Skin of body (tissue), 2 donors: Measurements from ENCODE around the gene TOR2A. TPM values are rescaled to one million over a fixed set of nuclear protein-coding genes. Genes with fewer than 3 reads are reported as not detected.

Experiments used
- DNase-seq: peaks from one replicate; lab custom pipeline; 2025; lab: John Stamatoyannopoulos, UW
- total RNA-seq: library from RNA; depleted of rRNA; stranded (reverse); fragments of >200 nt; gene quantifications from one replicate; pipeline ENCODE4 v1.2.3, GENCODE V29; 2014

The TOR2A gene
- total RNA-seq, 1 donor from 2014 or later, result 4.4 TPM

DNA sequence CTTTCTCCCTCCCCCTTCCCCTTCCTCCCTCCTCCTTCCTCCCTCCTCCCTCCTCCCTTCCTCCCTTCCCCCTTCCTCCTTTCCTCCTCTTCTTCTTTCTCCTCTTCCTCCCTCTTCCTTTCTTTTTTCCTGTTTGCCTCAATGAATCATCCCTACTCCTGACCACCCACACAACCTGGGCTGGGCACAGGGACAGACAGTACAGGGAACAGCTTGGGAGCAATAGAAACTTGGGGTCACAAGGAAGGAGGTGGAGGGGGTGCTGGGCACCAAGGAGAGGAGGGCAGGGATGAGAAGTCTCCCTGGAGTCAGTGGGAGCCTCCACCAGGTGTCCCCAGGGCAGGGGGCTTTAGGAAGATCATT, 14.2 kb downstream of the TOR2A start:
- DNase-seq, result no peak

DNA sequence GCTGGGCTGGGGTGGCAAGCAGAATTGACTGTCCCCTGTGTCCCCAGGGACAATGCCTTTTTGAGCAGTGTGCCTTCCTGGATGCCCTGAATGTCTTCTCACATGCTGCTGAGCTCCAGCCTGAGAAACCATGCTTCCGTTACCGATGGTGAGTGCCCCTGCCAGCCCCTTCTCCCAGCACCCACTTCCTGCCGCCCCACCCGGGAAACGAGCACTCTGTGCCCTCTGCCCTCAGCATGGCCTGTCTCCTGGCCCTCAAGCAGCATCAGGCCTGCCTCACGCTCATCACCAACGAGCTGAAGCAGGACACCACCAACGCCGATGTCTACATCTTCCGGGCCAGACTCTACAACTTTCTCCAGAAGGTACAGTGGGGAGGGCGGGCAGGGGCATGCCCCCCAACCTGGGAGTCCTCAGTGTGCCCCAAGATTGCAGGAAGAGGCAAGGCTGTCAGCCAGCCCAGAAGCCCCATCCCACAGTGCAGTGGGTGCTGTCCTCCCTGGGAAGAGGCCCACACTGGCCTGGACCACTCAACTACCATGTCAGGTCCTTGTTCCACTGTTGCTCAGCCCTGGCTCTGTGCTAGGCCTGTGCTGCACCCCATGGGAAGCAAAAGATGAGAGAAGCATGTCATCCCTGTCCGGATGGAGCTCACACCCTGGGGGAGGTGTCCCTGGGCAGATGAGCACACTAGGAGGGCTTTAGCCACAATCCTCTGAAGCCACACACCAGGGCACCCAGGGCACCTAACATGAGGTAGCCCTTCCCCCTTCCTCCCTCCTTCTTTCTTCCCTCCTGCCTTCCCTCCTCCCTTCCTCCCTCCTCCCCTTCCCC, 14.8 kb downstream of the TOR2A start:
- no peak for DNase-seq

DNA sequence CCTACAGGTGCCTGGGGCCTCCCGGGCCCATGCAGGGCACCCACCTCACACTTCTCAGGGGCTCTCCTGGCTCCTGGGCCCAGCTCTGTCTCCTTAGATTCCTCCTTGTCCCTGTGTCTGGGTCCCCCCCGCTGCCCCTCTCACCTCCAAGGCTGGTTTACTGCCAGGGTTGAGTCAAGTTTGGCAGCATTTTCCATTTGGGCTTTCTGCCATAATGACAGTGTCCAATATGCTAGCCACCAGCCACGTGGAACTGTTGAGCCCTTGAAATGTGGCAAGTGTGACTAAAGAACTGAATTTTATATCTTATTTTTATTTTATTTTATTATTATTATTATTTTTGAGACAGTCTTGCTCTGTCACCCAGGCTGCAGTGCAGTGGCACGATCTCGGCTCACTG, 17.3 kb downstream of the TOR2A start:
- no peak for DNase-seq

DNA sequence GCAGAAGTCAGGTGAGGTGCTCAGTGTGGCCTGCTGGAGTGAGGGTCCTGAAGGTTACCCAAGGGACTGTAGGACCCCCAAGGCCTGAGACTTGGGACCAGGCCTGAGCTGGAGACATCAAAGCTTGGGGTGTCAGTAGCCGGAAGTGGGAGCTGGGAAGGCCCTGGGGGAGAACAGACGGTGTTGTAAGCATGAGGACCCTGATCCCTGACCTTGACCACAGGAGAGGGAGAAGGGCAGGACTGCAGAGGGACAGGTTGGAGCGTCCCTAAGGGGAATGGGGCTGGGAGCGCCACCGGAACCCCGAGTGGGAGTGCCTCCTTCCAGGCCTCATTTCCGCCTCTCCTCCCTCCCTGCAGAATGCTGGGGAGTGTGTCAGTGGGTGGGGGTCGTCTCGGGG, 18.7 kb downstream of the TOR2A start:
- no peak for DNase-seq

DNA sequence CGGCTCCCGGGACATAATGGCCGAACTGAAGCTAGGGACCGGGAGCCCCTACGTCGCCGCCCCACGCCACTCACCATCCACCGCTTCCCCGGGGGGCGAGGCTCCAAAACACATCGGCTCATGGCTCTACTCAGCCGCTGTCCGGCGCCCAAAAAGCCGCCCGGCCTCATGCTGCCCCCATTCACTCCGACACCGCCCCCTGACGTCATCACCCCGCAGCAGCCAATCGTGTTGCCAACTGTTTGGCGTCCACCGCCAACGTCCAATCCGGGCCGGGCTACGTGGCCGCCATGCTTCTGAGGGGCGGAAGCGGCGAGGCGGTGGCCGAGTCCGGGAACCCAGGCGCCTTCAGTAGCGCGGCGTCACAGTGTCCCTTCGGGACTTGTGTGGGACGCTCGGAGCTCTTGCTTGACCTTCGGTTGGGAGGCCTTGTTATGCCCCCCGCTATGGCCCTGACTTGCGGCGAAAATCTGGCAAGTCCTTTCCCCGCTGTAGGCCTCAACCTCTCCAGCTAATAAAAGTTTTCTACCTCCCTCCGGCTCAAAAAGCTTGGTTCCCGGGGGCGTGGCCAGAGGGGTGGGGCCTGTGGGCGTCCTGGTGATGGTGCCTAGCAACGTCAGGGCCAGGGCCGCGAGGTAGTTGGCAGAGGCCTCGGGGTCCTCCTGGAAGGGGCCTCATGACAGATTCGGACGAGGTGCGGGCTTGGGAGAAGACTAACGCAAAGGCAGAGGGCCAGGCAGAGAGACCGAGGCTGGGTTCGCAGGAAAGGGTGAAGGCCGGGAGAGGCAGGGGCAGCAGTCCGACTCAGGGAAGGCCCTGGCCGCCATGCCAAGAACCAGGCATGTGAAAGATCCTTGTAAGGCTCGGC, 19.4 kb downstream of the TOR2A start, which contains the start of the genes PTRH1 and TTC16:
TSS of gene PTRH1 (minus strand) at position 194 of the 868 bp plus-strand sequence. CDS start at position 170, 24 bp downstream.
TSS of gene TTC16 (plus strand) at position 610 of the 868 bp plus-strand sequence. CDS start at position 677, 67 bp downstream.
- DNase-seq, result peak; percentile 92

DNA sequence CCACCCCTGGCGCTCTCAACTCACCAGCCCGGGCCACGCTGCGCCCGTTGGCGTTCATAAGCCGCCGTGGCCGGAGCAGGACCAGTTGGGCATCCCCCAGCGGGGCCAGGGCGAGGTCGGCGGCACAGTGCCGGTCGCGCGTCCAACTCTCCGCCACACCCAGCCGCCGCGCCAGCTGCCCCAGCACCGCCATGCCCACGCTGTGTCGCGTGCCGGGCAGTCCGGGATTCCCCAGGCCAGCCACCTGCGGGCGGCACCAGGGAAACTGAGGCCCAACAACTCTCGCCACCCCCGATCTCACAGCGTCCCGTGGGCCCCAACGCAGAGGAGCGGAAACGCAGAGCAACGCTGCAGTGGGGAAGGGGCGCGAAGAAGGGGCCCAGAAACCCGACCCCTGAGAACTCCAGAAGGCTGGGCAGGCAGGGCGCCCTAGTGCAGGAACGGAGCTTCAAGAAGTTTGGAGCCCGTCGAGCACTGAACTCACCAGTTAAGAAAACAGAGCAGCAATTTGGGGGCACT, 20.1 kb downstream of the TOR2A start:
- DNase-seq, result no peak

GRCh38 chr9:127714020-127714750, 20.9 kb downstream of the TOR2A start:
- DNase-seq, result no peak

- no peak for DNase-seq
These were observed 22.2 kb downstream of the TOR2A start for GRCh38 chr9:127712867-127713266.

GRCh38 chr9:127712371-127712770, 22.7 kb downstream of the TOR2A start:
- DNase-seq, result no peak

GRCh38 chr9:127711831-127712274, 23.2 kb downstream of the TOR2A start:
- DNase-seq, result no peak

- no peak for DNase-seq
These were observed 23.8 kb downstream of the TOR2A start for GRCh38 chr9:127711226-127711701.

- DNase-seq, result no peak
These were observed 24.8 kb downstream of the TOR2A start for GRCh38 chr9:127710204-127710783.

DNA sequence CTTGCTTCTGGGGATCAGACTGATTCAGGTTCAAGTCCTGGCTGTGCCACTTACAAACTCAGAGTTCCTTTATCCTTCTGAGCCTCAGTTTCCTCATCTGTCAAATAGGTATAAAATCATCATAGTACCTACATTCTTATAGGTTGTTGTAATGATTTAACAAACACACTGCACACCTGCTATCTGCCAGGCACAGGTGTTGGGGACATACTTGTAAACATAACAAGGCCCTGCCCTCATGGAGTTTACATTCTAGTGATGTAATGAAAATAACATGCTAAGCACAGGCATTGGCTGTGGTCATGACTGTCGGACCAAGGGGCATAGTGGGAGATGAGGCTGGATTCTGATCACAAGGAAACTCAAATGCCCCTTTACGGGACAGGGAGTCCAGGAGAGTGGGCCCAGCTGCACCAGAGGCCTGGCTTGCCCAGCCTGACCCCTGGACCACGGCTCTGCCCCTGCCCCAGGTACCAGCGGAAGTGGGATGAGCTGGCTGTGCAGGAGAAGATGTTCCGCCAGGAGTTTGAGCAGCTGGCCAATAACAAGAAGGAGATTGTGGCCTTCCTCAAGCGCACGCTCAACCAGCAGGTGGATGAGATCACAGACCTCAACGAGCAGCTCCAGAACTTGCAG, 26.0 kb downstream of the TOR2A start:
- DNase-seq, result no peak

DNA sequence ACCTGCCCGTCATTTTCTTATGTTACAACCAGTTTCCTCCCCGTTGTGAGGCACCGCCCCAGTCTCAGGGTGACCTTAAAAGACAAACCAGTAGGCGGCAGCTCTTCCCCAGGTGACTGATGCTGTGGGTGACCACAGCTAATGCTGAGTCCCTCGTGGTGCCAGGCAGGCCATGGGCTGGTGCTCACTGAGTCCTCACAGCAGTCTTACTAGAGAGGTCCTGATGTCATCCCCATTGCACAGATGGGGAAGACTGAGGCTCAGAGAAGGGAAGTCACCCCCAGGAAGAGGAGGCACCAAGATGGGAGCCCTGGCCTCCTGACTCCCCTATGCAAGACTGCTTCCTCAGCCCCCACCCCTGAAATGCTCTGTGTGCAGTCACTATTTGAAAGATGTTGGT, 27.3 kb downstream of the TOR2A start:
- no peak for DNase-seq

DNA sequence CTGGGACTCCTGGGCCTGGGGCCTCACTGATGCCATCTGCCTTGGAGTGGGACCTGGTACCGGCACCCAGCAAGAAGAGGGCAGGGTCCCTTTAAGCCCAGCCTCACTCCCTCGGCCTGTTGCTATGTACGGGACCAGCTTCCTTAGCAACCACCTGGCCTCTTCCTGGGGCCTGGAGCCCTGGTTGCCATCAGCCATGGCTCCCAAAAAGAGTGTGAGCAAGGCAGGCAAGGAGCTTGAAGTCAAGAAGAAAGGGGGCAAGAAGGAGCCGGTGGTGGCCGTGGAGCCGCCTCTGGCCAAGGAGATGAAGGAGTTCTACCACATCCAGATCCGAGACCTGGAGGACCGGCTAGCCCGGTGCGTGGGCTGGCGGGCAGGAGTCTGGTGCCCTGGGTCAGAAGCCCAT, 28.3 kb downstream of the TOR2A start, which contains the start of gene CFAP157:
TSS of gene CFAP157 (plus strand) at position 153 of the 406 bp plus-strand sequence. CDS start at position 197, 44 bp downstream.
- DNase-seq, result no peak

GRCh38 chr9:127705577-127706379, 29.3 kb downstream of the TOR2A start:
- no peak for DNase-seq

GRCh38 chr9:127703289-127703946, 31.7 kb downstream of the TOR2A start:
- no peak for DNase-seq

DNA sequence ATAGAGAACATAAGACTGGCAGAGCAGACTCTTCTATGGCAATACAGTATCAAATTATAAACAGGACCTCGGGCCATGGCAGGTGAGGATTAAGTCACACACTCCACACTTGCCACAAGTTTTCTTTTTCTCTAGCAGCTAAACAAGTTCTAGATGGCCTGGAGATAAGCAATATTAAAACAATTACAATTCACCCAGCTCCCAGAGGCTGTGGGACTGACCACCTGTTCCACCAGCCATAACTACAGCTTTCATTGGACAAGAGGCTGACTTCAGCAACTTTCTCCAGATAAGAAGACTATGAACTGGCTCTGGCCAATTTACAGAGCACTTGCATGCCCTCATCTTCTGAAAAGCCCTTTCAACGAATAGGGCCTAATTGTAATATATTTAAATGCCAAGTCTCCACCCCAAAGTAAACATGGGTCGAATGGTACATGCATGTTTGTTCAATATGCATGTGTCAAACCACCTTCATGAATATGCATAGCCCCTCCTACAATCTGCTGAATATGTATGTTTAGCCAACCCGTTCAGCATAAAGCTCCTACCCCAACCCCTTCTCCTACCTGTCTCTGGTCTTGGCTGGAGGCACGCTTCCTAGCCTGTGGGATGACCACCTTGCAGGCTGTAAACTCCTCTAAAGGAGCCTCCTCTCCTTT, 34.4 kb downstream of the TOR2A start:
- no peak for DNase-seq
